Activated CD4-positive, alpha-beta memory T cell treated with anti-CD3 and anti-CD28 coated beads for 36 hours (primary cell): Measurements from ENCODE around the gene CAPN1. TPM values are rescaled to one million over a fixed set of nuclear protein-coding genes. Genes with fewer than 3 reads are reported as not detected.
A peak's percentile ranks its signal among the peaks of the same experiment; 100 is the strongest.
"Not testable (repeated sequence)": the region's sequence is repeated elsewhere in the genome, so short reads cannot be mapped to it uniquely, and the experiment has no call there.

Experiments
- CTCF ChIA-PET: fragments of 350-600 bp; sonication (Branson Sonifier 250); formaldehyde crosslinking; loops from one replicate; lab custom pipeline; 2021; ENCODE audit warnings: antibody characterized with exemption, inconsistent platforms; lab: Charles Lee
- POLR2A ChIA-PET: fragments of 350-600 bp; sonication (Branson Sonifier 250); formaldehyde crosslinking; loops from one replicate; lab custom pipeline; 2021; ENCODE audit warnings: antibody characterized with exemption; lab: Charles Lee
- DNase-seq: peaks from one replicate; pipeline ENCODE4 v3.0.0-alpha.2; 2020
- H3K27ac Mint-ChIP-seq: one replicate; pipeline ENCODE4 v1.8.0; 2021; ENCODE audit warnings: mixed read lengths
- H3K27me3 Mint-ChIP-seq: one replicate; pipeline ENCODE4 v1.8.0; 2021; ENCODE audit warnings: mixed read lengths
- H3K36me3 Mint-ChIP-seq: one replicate; pipeline ENCODE4 v1.8.0; 2021; ENCODE audit warnings: mixed read lengths
- H3K4me1 Mint-ChIP-seq: one replicate; pipeline ENCODE4 v1.8.0; 2021; ENCODE audit warnings: low read depth, mixed read lengths
- H3K4me3 Mint-ChIP-seq: one replicate; pipeline ENCODE4 v1.8.0; 2021; ENCODE audit warnings: mild to moderate bottlenecking, mixed read lengths
- H3K9me3 Mint-ChIP-seq: one replicate; pipeline ENCODE4 v1.8.0; 2021; ENCODE audit warnings: mixed read lengths
- intact Hi-C: fragments of 100-400 bp; cut with micrococcal nuclease; formaldehyde crosslinking; loops from one replicate; pipeline ENCODE4 v1.15.1; 2023
- total RNA-seq, 2 experiments: library from RNA; stranded (reverse); gene quantifications; one replicate each; pipeline ENCODE4 v1.2.3, GENCODE V29; 2021

CAPN1 gene
- total RNA-seq, 2 experiments from 2014 or later = 111 to 116 TPM

DNA sequence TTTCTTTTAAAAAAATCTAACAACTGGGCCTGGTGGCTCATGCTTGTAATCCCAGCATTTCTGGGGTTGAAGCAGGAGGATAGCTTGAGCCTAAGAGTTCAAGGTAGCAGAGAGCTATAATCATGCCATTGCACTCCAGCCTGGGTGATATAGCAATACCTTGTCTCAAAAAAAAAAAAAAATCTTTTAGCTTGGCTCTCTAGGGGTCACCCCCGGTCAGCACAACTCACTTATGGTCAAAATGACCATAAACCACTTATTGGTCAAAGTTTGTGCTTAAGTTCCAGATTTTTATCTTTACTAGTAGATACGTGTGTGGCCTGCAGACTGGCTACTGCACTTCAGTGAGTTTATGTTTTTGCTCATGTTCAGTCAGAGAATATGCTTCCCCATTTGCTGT lies 18.0 kb upstream of the CAPN1 start:
- Mint-ChIP-seq H3K27ac (no peak overlapping the region), H3K4me3 (no peak overlapping the region), H3K4me1 (peaks cover 3% of the 10 kb centered on the region), H3K27me3 (peaks cover 5% of the 10 kb centered on the region), H3K36me3 (no peaks in the 10 kb centered on the region), H3K9me3 (no peaks in the 10 kb centered on the region)
- CTCF ChIA-PET = no interaction called here
- POLR2A ChIA-PET = no interaction called here
- no peak for DNase-seq
- intact Hi-C loops = no loop called here

GRCh38 chr11:65165410-65166317 lies 16.1 kb upstream of the CAPN1 start:
- ChIA-PET CTCF (no interaction called here), POLR2A (no interaction called here)
- intact Hi-C loops = no loop called here
- Mint-ChIP-seq H3K27me3 (no peaks in the 10 kb centered on the region), H3K36me3 (no peaks in the 10 kb centered on the region), H3K9me3 (no peaks in the 10 kb centered on the region), H3K4me1 (peaks cover 3% of the 10 kb centered on the region), H3K4me3 (no peak overlapping the region), H3K27ac (no peak overlapping the region)
- DNase-seq = no peak

GRCh38 chr11:65166893-65167292 lies 14.8 kb upstream of the CAPN1 start:
- intact Hi-C loops = no loop called here
- Mint-ChIP-seq H3K36me3 (no peaks in the 10 kb centered on the region), H3K27ac (no peak overlapping the region), H3K9me3 (no peaks in the 10 kb centered on the region), H3K4me1 (peaks cover 3% of the 10 kb centered on the region), H3K4me3 (no peak overlapping the region), H3K27me3 (no peaks in the 10 kb centered on the region)
- ChIA-PET CTCF (interaction anchor here (1.6 kb wide), 1 partner anchor 163 kb away, joined by 3 read pairs; no protein-coding TSS in a partner anchor), POLR2A (no interaction called here)
- no peak for DNase-seq

GRCh38 chr11:65167656-65168055 lies 14.1 kb upstream of the CAPN1 start:
- CTCF ChIA-PET = interaction anchor here (1.0 to 1.6 kb wide), 2 partner anchors 14 to 162 kb away, joined by 3 to 5 read pairs; partner anchors contain the start of gene CAPN1
- Mint-ChIP-seq H3K9me3 (no peaks in the 10 kb centered on the region), H3K27me3 (no peaks in the 10 kb centered on the region), H3K36me3 (no peaks in the 10 kb centered on the region), H3K4me1 (peaks cover 3% of the 10 kb centered on the region), H3K27ac (no peak overlapping the region), H3K4me3 (no peak overlapping the region)
- DNase-seq = no peak
- intact Hi-C loops = no loop called here
- POLR2A ChIA-PET = no interaction called here

GRCh38 chr11:65169164-65169641 lies 12.5 kb upstream of the CAPN1 start:
- CTCF ChIA-PET = no interaction called here
- Mint-ChIP-seq H3K27me3 (no peaks in the 10 kb centered on the region), H3K4me1 (peaks cover 3% of the 10 kb centered on the region), H3K9me3 (no peaks in the 10 kb centered on the region), H3K36me3 (no peaks in the 10 kb centered on the region), H3K27ac (peak overlapping the region; percentile 14), H3K4me3 (no peak overlapping the region)
- POLR2A ChIA-PET = interaction anchor here (1.4 kb wide), 1 partner anchor 12 kb away, joined by 3 read pairs; the partner anchor contains the start of gene CAPN1
- intact Hi-C loops = no loop called here
- DNase-seq = no peak

GRCh38 chr11:65170058-65170534 lies 11.6 kb upstream of the CAPN1 start, which contains the start of gene SPDYC:
SPDYC (plus strand) TSS chr11:65170233; CDS start chr11:65171358, 1,125 bp downstream.
- CTCF ChIA-PET = interaction anchor here (1.0 kb wide), 1 partner anchor 10 kb away, joined by 3 read pairs; no protein-coding TSS in a partner anchor
- peak within 1 kb of the TSS; percentile 14 for H3K27ac Mint-ChIP-seq
- POLR2A ChIA-PET = interaction anchor here (1.4 kb wide), 1 partner anchor 11 kb away, joined by 3 read pairs; the partner anchor contains the start of gene CAPN1
- DNase-seq = no peak
- H3K4me3 Mint-ChIP-seq = no peak within 1 kb of the TSS
- no peaks in the 10 kb centered on the region for H3K9me3 Mint-ChIP-seq
- peaks cover 3% of the 10 kb centered on the region for H3K4me1 Mint-ChIP-seq
- intact Hi-C loops = no loop called here
- no peaks in the 10 kb centered on the region for H3K27me3 Mint-ChIP-seq
- H3K36me3 Mint-ChIP-seq = no peaks in the 10 kb centered on the region

DNA sequence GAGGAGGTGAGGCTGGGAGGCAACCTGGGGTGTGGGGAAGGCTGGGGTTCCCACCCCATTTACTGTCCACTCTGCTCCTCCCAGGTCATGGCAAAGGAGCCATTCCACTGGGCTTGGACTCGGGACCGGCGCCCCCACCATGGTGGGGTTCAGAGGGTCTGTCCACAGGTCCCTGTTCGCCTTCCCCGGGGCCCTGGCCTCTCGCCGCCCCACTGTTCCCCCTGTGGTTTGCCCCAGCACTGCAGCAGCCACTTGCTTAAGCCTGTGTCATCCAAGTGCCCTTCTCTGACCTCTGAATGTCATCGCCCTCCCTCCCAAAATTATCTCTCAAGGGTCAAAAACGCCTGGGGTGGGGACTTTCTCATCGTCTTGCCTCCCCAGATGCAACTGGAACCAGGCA lies 9.1 kb upstream of the CAPN1 start:
- H3K4me1 Mint-ChIP-seq = peaks cover 3% of the 10 kb centered on the region
- no peaks in the 10 kb centered on the region for H3K9me3 Mint-ChIP-seq
- H3K4me3 Mint-ChIP-seq = no peak overlapping the region
- intact Hi-C loops = no loop called here
- no peak overlapping the region for H3K27ac Mint-ChIP-seq
- H3K27me3 Mint-ChIP-seq = no peaks in the 10 kb centered on the region
- ChIA-PET POLR2A (interaction anchor here (0.6 kb wide), 1 partner anchor 53 kb away, joined by 3 read pairs; no protein-coding TSS in a partner anchor), CTCF (no interaction called here)
- no peaks in the 10 kb centered on the region for H3K36me3 Mint-ChIP-seq
- no peak for DNase-seq

DNA sequence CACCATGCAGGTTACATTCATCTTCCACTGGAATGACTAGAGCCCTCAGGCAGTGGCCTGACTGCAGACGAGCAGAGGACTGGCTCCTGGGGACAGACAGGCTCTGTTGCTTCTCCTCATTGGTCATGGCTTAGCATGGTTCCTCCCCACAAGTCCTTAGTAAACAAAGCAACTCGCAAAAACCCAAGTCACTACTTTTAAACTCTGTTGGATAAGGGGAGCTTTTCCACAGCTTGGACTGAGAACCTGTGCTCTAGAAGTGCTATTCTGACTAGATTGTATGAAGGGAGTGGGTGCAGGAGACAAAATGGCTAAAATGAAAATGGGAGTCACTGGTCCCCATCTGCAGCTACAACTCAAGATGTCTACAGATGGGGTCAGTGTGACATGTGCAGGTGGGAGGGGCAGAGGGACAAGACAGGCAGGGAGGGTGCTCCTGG lies 7.1 kb upstream of the CAPN1 start:
- H3K4me1 Mint-ChIP-seq, H3K27ac Mint-ChIP-seq, intact Hi-C loops, H3K4me3 Mint-ChIP-seq, DNase-seq, CTCF ChIA-PET, H3K36me3 Mint-ChIP-seq, H3K27me3 Mint-ChIP-seq, POLR2A ChIA-PET, H3K9me3 Mint-ChIP-seq: not testable (repeated sequence)

DNA sequence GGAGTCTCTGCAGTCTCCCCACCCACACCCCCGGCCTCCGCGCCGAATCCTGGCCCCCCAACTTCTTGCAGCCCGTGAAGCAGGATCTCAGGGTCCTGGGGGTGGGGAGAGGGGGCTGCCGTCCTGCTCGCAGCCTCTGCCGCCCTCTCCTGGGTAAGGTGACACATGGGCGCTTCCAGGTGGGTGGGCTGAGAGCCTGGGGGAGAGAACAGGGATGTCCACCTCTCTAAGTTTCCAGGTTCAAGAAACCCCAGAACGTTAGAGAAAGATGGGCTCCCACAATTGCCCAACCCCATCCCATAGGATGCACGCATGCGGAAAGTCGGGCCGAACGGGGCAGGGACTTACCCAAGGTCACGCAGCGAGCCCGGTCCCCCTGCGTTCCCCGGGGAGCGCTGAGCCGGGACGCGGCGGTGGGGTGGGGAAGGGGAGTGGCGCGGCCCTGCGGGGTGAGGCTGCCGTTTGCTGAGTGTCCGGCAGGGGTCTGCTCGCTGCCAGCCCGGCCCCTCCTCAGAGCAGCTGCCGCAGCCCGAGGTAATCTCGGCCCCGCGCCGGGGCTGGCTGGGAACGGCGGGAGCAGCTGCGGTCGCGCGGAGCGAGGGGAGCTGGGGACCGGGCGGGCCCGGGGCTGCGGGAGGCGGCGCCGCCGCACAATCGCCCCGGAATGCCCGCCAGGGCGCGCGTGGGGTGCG lies 705 bp upstream of the CAPN1 start:
- no peaks in the 10 kb centered on the region for H3K27me3 Mint-ChIP-seq
- intact Hi-C loops = loop anchor here (1.0 to 2.0 kb wide), 3 partner anchors 46 to 80 kb away; partner anchors contain the start of genes POLA2 and TM7SF2
- CTCF ChIA-PET = interaction anchor here (0.6 to 3.6 kb wide), 17 partner anchors 10 to 134 kb away, joined by 3 to 18 read pairs (median 4); partner anchors contain the start of genes CDC42EP2, SPDYC and TM7SF2
- DNase-seq = peak; percentile 74
- peak overlapping the region; percentile 87 for H3K4me3 Mint-ChIP-seq
- H3K4me1 Mint-ChIP-seq = peaks cover 20% of the 10 kb centered on the region
- POLR2A ChIA-PET = interaction anchor here (0.9 to 2.8 kb wide), 11 partner anchors 10 to 152 kb away, joined by 3 to 16 read pairs (median 4); partner anchors contain the start of genes DPF2, FAU, MRPL49 and POLA2
- H3K27ac Mint-ChIP-seq = no peak overlapping the region
- no peaks in the 10 kb centered on the region for H3K9me3 Mint-ChIP-seq
- H3K36me3 Mint-ChIP-seq = peaks cover 5% of the 10 kb centered on the region

GRCh38 chr11:65182258-65183170 lies 786 bp downstream of the CAPN1 start:
- CTCF ChIA-PET = interaction anchor here (1.2 to 3.6 kb wide), 7 partner anchors 23 to 133 kb away, joined by 5 to 18 read pairs (median 9); partner anchors contain the start of genes CDC42EP2 and TM7SF2
- Mint-ChIP-seq H3K27ac (peak overlapping the region; percentile 72), H3K27me3 (no peaks in the 10 kb centered on the region), H3K36me3 (peaks cover 11% of the 10 kb centered on the region), H3K4me1 (peaks cover 20% of the 10 kb centered on the region), H3K9me3 (no peaks in the 10 kb centered on the region), H3K4me3 (peak overlapping the region; percentile 85)
- intact Hi-C loops = no loop called here
- POLR2A ChIA-PET = interaction anchor here (0.6 to 2.8 kb wide), 11 partner anchors 8 to 240 kb away, joined by 3 to 16 read pairs (median 4); partner anchors contain the start of genes DPF2, FAU, MRPL49 and NEAT1
- DNase-seq = peak; percentile 35
